Measurements from ENCODE around the gene ITK.

ITK gene

DNA sequence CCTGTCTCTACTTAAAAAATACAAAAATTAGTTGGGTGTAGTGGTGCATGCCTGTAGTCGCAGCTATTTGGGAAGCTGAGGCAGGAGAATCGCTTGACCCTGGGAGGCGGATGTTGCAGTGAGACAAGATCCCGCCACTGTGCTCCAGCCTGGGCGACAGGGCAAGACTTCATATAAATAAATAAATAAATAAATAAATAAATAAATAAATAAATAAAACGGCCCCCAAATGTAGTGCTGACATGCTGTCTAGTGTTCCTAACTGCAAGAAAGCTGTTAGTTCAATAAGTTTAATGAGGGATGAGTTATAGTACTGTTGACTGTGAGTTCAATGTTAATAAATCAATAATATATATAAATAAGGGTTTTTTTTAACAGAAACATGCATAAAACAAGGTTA is 77.8 kb downstream of the ITK start:
- H4K20me1 ChIP-seq (ENCODE audit: insufficient read depth, low read length), result no peaks in the 10 kb centered on the region
- no peak overlapping the region for H2AFZ ChIP-seq (ENCODE audit: low read depth, low read length)
- no peaks in the 10 kb centered on the region for H3K27me3 ChIP-seq (ENCODE audit: insufficient read depth, low read length, poor library complexity)
- H3K4me1 ChIP-seq (ENCODE audit: insufficient read depth, low read length), result peaks cover 16% of the 10 kb centered on the region
- TF ChIP-seq EZH2 (IDR thresholded peaks at IDR 0.05; ENCODE audit: borderline replicate concordance, low read depth, low read length, severe bottlenecking) (no peak), CTCF (IDR thresholded peaks at IDR 0.05; ENCODE audit: borderline replicate concordance, extremely low read depth, low read length, poor library complexity, severe bottlenecking) (no peak)
- ATAC-seq (ENCODE audit: insufficient read depth, low read depth) (no peak), DNase-seq (no peak)
- H3K4me3 ChIP-seq (ENCODE audit: low read depth in 1 of 2, low read length in 2 of 2), result no peak overlapping the region
- peaks cover 3% of the 10 kb centered on the region; the same call in 1 of the 2 replicates for H3K79me2 ChIP-seq (ENCODE audit: insufficient read depth, low read length)
- H3K9ac ChIP-seq (ENCODE audit: low read depth, low read length), result no peak overlapping the region
- H3K36me3 ChIP-seq (ENCODE audit: insufficient read depth, low read length), result peaks cover 30% of the 10 kb centered on the region
- no peak overlapping the region for H3K4me2 ChIP-seq (ENCODE audit: insufficient read depth, low read length)
- no peak overlapping the region for H3K27ac ChIP-seq (ENCODE audit: low read length)
- H3K9me3 ChIP-seq (ENCODE audit: insufficient read depth, low read length, severe bottlenecking), result no peaks in the 10 kb centered on the region

DNA sequence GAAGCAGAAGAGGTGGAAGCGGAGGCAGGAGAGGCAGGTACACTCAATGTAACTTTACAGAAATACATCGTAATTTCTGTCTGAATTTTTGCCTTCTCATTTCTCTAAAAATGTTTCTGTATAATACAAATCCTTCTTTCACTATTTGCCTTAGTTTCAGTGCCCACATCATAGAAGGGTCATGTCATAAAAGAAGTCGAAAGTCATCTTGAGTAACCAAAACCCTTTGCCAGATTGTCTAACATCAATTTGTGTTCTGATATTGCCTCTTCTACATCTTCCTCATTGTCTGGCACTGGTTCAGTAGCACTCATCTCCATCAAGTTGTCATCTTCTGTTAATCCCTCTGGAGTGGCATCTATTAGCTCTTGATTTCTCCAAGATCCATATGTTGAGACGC is 79.1 kb downstream of the ITK start:
- H2AFZ ChIP-seq (ENCODE audit: low read depth, low read length), result no peak overlapping the region
- H3K4me3 ChIP-seq (ENCODE audit: low read depth in 1 of 2, low read length in 2 of 2), result no peak overlapping the region
- no peak overlapping the region for H3K4me2 ChIP-seq (ENCODE audit: insufficient read depth, low read length)
- peaks cover 18% of the 10 kb centered on the region for H3K36me3 ChIP-seq (ENCODE audit: insufficient read depth, low read length)
- H3K9me3 ChIP-seq (ENCODE audit: insufficient read depth, low read length, severe bottlenecking), result no peaks in the 10 kb centered on the region
- H3K4me1 ChIP-seq (ENCODE audit: insufficient read depth, low read length), result peaks cover 8% of the 10 kb centered on the region
- no peak overlapping the region for H3K27ac ChIP-seq (ENCODE audit: low read length)
- H3K27me3 ChIP-seq (ENCODE audit: insufficient read depth, low read length, poor library complexity), result no peaks in the 10 kb centered on the region
- TF ChIP-seq EZH2 (IDR thresholded peaks at IDR 0.05; ENCODE audit: borderline replicate concordance, low read depth, low read length, severe bottlenecking) (no peak), CTCF (IDR thresholded peaks at IDR 0.05; ENCODE audit: borderline replicate concordance, extremely low read depth, low read length, poor library complexity, severe bottlenecking) (no peak)
- ATAC-seq (ENCODE audit: insufficient read depth, low read depth) (no peak), DNase-seq (no peak)
- no peak overlapping the region for H3K9ac ChIP-seq (ENCODE audit: low read depth, low read length)
- H4K20me1 ChIP-seq (ENCODE audit: insufficient read depth, low read length), result no peaks in the 10 kb centered on the region
- peaks cover under 1% of the 10 kb centered on the region; the same call in 1 of the 2 replicates for H3K79me2 ChIP-seq (ENCODE audit: insufficient read depth, low read length)

DNA sequence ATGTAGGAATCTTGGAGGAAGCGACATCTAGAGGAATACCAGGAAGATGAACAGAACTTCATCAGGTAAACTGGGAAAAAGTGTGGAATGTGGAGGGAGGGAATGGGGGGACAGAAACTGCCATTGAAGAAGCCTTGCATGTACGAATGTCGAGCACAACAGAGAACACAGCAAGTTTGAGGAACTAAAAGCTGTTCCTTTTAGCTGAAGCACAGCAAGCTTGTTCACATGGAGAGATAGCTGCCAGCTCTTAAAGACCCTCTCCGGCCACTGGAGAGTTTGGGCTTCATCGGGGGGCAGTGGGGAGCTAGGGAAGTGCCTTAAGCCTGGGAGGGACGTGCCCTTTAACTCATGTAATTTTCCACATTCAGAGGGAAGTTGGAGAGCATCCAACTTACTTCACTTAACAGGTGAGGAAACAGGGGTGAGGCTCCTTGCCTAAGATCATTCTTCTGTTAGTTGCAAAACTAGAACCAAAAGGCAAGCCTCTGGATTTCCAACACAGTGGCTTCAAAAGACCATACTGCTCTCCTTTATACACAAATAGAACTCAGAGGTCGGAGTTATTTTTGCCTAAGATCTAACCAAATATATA is 83.0 kb downstream of the ITK start:
- no peak for DNase-seq

More for the DNA sequence above, 83.0 kb downstream of the ITK start:
- Histone ChIP-seq H3K79me2 (ENCODE audit: insufficient read depth, low read length) (peaks cover 33% of the 10 kb centered on the region), H3K9ac (ENCODE audit: low read depth, low read length) (no peak overlapping the region), H4K20me1 (ENCODE audit: insufficient read depth, low read length) (peaks cover 13% of the 10 kb centered on the region), H3K27ac (ENCODE audit: low read length) (no peak overlapping the region), H3K4me3 (ENCODE audit: low read depth in 1 of 2, low read length in 2 of 2) (no peak overlapping the region), H3K9me3 (ENCODE audit: insufficient read depth, low read length, severe bottlenecking) (no peaks in the 10 kb centered on the region), H3K4me2 (ENCODE audit: insufficient read depth, low read length) (no peak overlapping the region), H3K36me3 (ENCODE audit: insufficient read depth, low read length) (peaks cover 22% of the 10 kb centered on the region), H2AFZ (ENCODE audit: low read depth, low read length) (no peak overlapping the region), H3K27me3 (ENCODE audit: insufficient read depth, low read length, poor library complexity) (no peaks in the 10 kb centered on the region), H3K4me1 (ENCODE audit: insufficient read depth, low read length) (peaks cover 36% of the 10 kb centered on the region)
- TF ChIP-seq EZH2 (IDR thresholded peaks at IDR 0.05; ENCODE audit: borderline replicate concordance, low read depth, low read length, severe bottlenecking) (no peak), CTCF (IDR thresholded peaks at IDR 0.05; ENCODE audit: borderline replicate concordance, extremely low read depth, low read length, poor library complexity, severe bottlenecking) (no peak)
- ATAC-seq (ENCODE audit: insufficient read depth, low read depth), result no peak

All from DND-41 (cell line).